Measurements from ENCODE around the gene CNOT6. TPM values are rescaled to one million over a fixed set of nuclear protein-coding genes. Genes with fewer than 3 reads are reported as not detected.
"Not testable (repeated sequence)": the region's sequence is repeated elsewhere in the genome, so short reads cannot be mapped to it uniquely, and the experiment has no call there.

Gene CNOT6
- total RNA-seq (10 to 100 TPM; 16.4 to 17.6 TPM), polyA plus RNA-seq (10 to 100 TPM in 1 of 2 donors, 1 to 10 TPM in 1; 6.2 to 12.0 TPM)
- long read RNA-seq, donor 1, partial matches to known transcripts, result 0 of 5 reads
- long read RNA-seq, donor 1, other reads (novel, unspliced or antisense), result 5 of 5 reads
- long read RNA-seq, donor 2, full-length matches to known transcripts, result 2 of 12 reads
- long read RNA-seq, donor 2, partial matches to known transcripts, result 1 of 12 reads
- long read RNA-seq, donor 2, other reads (novel, unspliced or antisense), result 9 of 12 reads

DNA sequence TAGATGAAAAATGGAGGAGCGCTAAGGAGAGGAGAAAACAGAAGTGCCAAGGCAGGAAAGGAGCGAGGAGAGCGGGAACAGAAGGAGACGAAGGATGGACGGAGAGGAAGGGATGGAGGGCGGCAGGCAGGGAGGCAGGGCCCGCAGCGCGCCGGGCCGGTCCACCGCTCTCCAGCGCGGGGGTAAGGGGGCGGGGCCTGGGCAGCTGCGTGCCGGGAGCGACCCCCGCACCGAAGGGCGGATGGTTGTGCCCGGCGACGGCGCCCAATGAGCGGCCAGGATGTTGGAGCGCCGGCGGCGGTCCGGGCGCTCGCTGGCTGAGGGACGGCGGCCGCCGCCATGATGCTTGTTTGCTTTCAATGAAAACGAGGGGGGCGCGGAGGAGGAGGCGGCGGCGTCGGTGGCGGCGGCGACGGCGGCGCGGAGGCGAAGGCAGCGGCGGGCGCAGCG, at the start of gene CNOT6:
Gene CNOT6 (plus strand): TSS at position 320 of the 450 bp plus-strand sequence. CDS start 34,898 bp downstream, outside the sequence.
- Histone ChIP-seq H3K4me1 (ENCODE audit: control insufficient read depth in 1 of 2, insufficient read depth in 2 of 2, low read length in 2 of 2) (peaks cover 2 to 4% of the 10 kb centered on the region in 2 donors), H3K36me3 (ENCODE audit: control insufficient read depth in 1 of 2, insufficient read depth in 2 of 2, low read length in 1 of 2) (no peaks in the 10 kb centered on the region), H3K9me3 (ENCODE audit: control insufficient read depth, low read length) (no peaks in the 10 kb centered on the region), H3K27ac (ENCODE audit: low read depth in 1 of 2, low read length in 2 of 2) (peak within 1 kb of the TSS; percentile 18 to 94), H3K4me3 (ENCODE audit: low read length in 2 of 2) (peak within 1 kb of the TSS; percentile 88 to 95), H3K27me3 (ENCODE audit: control insufficient read depth in 1 of 2, insufficient read depth in 2 of 2, low read length in 1 of 2) (no peaks in the 10 kb centered on the region)
- DNase-seq, result peak; percentile 95 to 98
- 1% methylated on average over 38 to 56 of the region's 56 CpGs for WGBS, 2 donors
- intact Hi-C loops (cut with DNase I), result loop anchor here in 1 of 2 donors (5.0 kb wide), 2 partner anchors 142 to 202 kb away; partner anchors contain the start of genes GFPT2 and MAPK9
- ATAC-seq (ENCODE audit: low FRiP score), result peak; percentile 100

- H3K27me3 ChIP-seq (ENCODE audit: control insufficient read depth in 1 of 2, insufficient read depth in 2 of 2, low read length in 1 of 2), result no peaks in the 10 kb centered on the region
- no peak overlapping the region for H3K27ac ChIP-seq (ENCODE audit: low read depth in 1 of 2, low read length in 2 of 2)
- ATAC-seq (ENCODE audit: low FRiP score) (no peak), DNase-seq (no peak)
- WGBS, 2 donors, result 74 to 100% methylated on average over 2 of the region's 2 CpGs
- H3K4me1 ChIP-seq (ENCODE audit: control insufficient read depth in 1 of 2, insufficient read depth in 2 of 2, low read length in 2 of 2), result no peaks in the 10 kb centered on the region
- intact Hi-C loops (cut with DNase I), result no loop called here
- no peaks in the 10 kb centered on the region for H3K9me3 ChIP-seq (ENCODE audit: control insufficient read depth, low read length)
- no peaks in the 10 kb centered on the region for H3K36me3 ChIP-seq (ENCODE audit: control insufficient read depth in 1 of 2, insufficient read depth in 2 of 2, low read length in 1 of 2)
- H3K4me3 ChIP-seq (ENCODE audit: low read length in 2 of 2), result no peak overlapping the region
Measured at GRCh38 chr5:180454752-180455151, 39.4 kb upstream of the CNOT6 start.

- no peaks in the 10 kb centered on the region for H3K9me3 ChIP-seq (ENCODE audit: control insufficient read depth, low read length)
- intact Hi-C loops (cut with DNase I), result no loop called here
- no peak overlapping the region for H3K27ac ChIP-seq (ENCODE audit: low read depth in 1 of 2, low read length in 2 of 2)
- WGBS, 2 donors, result 59 to 60% methylated on average over 1 of the region's 1 CpG
- DNase-seq (no peak), ATAC-seq (ENCODE audit: low FRiP score) (no peak)
- no peaks in the 10 kb centered on the region for H3K36me3 ChIP-seq (ENCODE audit: control insufficient read depth in 1 of 2, insufficient read depth in 2 of 2, low read length in 1 of 2)
- H3K27me3 ChIP-seq (ENCODE audit: control insufficient read depth in 1 of 2, insufficient read depth in 2 of 2, low read length in 1 of 2), result no peaks in the 10 kb centered on the region
- H3K4me1 ChIP-seq (ENCODE audit: control insufficient read depth in 1 of 2, insufficient read depth in 2 of 2, low read length in 2 of 2), result no peaks in the 10 kb centered on the region
- H3K4me3 ChIP-seq (ENCODE audit: low read length in 2 of 2), result no peak overlapping the region
Measured at GRCh38 chr5:180455872-180456271, 38.3 kb upstream of the CNOT6 start.

DNA sequence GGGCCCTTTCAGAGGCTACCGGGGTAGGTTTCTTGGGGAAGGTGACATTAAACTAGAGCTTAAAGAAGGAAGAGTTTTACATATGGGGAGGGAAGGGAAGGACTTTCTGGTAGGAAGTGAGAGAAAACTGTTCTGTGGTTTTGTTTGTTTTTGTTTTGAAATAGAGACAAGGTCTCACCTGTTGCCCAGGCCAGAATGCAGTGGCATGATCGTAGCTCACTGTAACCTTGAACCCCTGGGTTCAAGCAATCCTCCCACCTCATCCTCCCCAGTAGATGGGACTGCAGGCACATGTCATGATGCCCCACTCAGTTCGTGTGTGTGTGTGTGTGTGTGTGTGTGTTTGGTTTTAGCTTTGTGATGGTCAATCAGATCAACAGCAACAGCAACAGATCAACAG, 37.4 kb upstream of the CNOT6 start:
- DNase-seq, result peak in 1 of 2 donors; percentile 28
- ATAC-seq (ENCODE audit: low FRiP score), result no peak
- no peaks in the 10 kb centered on the region for H3K9me3 ChIP-seq (ENCODE audit: control insufficient read depth, low read length)
- intact Hi-C loops (cut with DNase I), result no loop called here
- no peaks in the 10 kb centered on the region for H3K36me3 ChIP-seq (ENCODE audit: control insufficient read depth in 1 of 2, insufficient read depth in 2 of 2, low read length in 1 of 2)
- H3K27me3 ChIP-seq (ENCODE audit: control insufficient read depth in 1 of 2, insufficient read depth in 2 of 2, low read length in 1 of 2), result no peaks in the 10 kb centered on the region
- WGBS, 2 donors, result 56 to 59% methylated on average over 3 of the region's 3 CpGs
- no peak overlapping the region for H3K27ac ChIP-seq (ENCODE audit: low read depth in 1 of 2, low read length in 2 of 2)
- no peak overlapping the region for H3K4me3 ChIP-seq (ENCODE audit: low read length in 2 of 2)
- H3K4me1 ChIP-seq (ENCODE audit: control insufficient read depth in 1 of 2, insufficient read depth in 2 of 2, low read length in 2 of 2), result no peaks in the 10 kb centered on the region

- not testable (repeated sequence) for H3K4me1 ChIP-seq (ENCODE audit: control insufficient read depth in 1 of 2, insufficient read depth in 2 of 2, low read length in 2 of 2); H3K4me3 ChIP-seq (ENCODE audit: low read length in 2 of 2); H3K27me3 ChIP-seq (ENCODE audit: control insufficient read depth in 1 of 2, insufficient read depth in 2 of 2, low read length in 1 of 2)
Measured at GRCh38 chr5:180458852-180459673, 35.1 kb upstream of the CNOT6 start.

GRCh38 chr5:180459674-180460142, 34.5 kb upstream of the CNOT6 start:
- peak in 1 of 2 donors; percentile 15 for DNase-seq
- H3K9me3 ChIP-seq (ENCODE audit: control insufficient read depth, low read length); H3K36me3 ChIP-seq (ENCODE audit: control insufficient read depth in 1 of 2, insufficient read depth in 2 of 2, low read length in 1 of 2); ATAC-seq (ENCODE audit: low FRiP score); H3K27me3 ChIP-seq (ENCODE audit: control insufficient read depth in 1 of 2, insufficient read depth in 2 of 2, low read length in 1 of 2); H3K27ac ChIP-seq (ENCODE audit: low read depth in 1 of 2, low read length in 2 of 2); intact Hi-C loops (cut with DNase I); H3K4me3 ChIP-seq (ENCODE audit: low read length in 2 of 2); H3K4me1 ChIP-seq (ENCODE audit: control insufficient read depth in 1 of 2, insufficient read depth in 2 of 2, low read length in 2 of 2): not testable (repeated sequence)
- 91 to 93% methylated on average over 14 of the region's 14 CpGs for WGBS, 2 donors

More at GRCh38 chr5:180458852-180459673, 35.1 kb upstream of the CNOT6 start:
- WGBS, 2 donors, result 91 to 97% methylated on average over 31 to 61 of the region's 61 CpGs
- ATAC-seq (ENCODE audit: low FRiP score); H3K27ac ChIP-seq (ENCODE audit: low read depth in 1 of 2, low read length in 2 of 2); intact Hi-C loops (cut with DNase I); H3K36me3 ChIP-seq (ENCODE audit: control insufficient read depth in 1 of 2, insufficient read depth in 2 of 2, low read length in 1 of 2); H3K9me3 ChIP-seq (ENCODE audit: control insufficient read depth, low read length): not testable (repeated sequence)
- DNase-seq, result peak in 1 of 2 donors; percentile 59

DNA sequence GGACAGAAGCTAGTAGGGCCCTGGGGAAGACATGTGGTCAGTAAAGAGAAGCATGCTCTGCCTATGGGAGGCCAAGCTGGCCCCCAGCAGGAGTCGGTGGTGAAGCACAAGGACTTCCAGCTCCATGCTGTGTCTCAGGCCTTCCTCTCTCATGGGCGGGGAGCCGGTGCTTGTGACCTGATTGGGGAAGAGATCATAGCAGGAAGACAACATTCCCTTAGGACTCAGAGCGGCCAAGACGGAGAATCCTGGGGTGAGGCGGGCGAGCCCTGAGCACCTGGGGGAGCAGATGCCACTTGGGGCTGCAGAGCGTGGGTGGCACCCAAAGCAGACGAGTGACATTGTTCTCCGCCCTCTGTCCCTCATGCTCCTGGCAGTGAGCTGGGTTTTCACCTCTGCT, 33.3 kb upstream of the CNOT6 start:
- Histone ChIP-seq H3K4me3 (ENCODE audit: low read length in 2 of 2) (no peak overlapping the region), H3K9me3 (ENCODE audit: control insufficient read depth, low read length) (peaks cover 1% of the 10 kb centered on the region), H3K27ac (ENCODE audit: low read depth in 1 of 2, low read length in 2 of 2) (no peak overlapping the region), H3K4me1 (ENCODE audit: control insufficient read depth in 1 of 2, insufficient read depth in 2 of 2, low read length in 2 of 2) (no peaks in the 10 kb centered on the region), H3K36me3 (ENCODE audit: control insufficient read depth in 1 of 2, insufficient read depth in 2 of 2, low read length in 1 of 2) (no peaks in the 10 kb centered on the region), H3K27me3 (ENCODE audit: control insufficient read depth in 1 of 2, insufficient read depth in 2 of 2, low read length in 1 of 2) (no peaks in the 10 kb centered on the region)
- peak in 1 of 2 donors; percentile 69 for DNase-seq
- no peak for ATAC-seq (ENCODE audit: low FRiP score)
- intact Hi-C loops (cut with DNase I), result no loop called here
- 92 to 94% methylated on average over 10 of the region's 10 CpGs for WGBS, 2 donors

- DNase-seq (peak in 1 of 2 donors; percentile 36), ATAC-seq (ENCODE audit: low FRiP score) (no peak)
- Histone ChIP-seq H3K4me1 (ENCODE audit: control insufficient read depth in 1 of 2, insufficient read depth in 2 of 2, low read length in 2 of 2) (no peaks in the 10 kb centered on the region), H3K27ac (ENCODE audit: low read depth in 1 of 2, low read length in 2 of 2) (no peak overlapping the region), H3K4me3 (ENCODE audit: low read length in 2 of 2) (no peak overlapping the region), H3K36me3 (ENCODE audit: control insufficient read depth in 1 of 2, insufficient read depth in 2 of 2, low read length in 1 of 2) (no peaks in the 10 kb centered on the region), H3K27me3 (ENCODE audit: control insufficient read depth in 1 of 2, insufficient read depth in 2 of 2, low read length in 1 of 2) (no peaks in the 10 kb centered on the region), H3K9me3 (ENCODE audit: control insufficient read depth, low read length) (peaks cover 1% of the 10 kb centered on the region)
- intact Hi-C loops (cut with DNase I), result no loop called here
- WGBS, 2 donors, result 73 to 78% methylated on average over 9 of the region's 9 CpGs
Measured at GRCh38 chr5:180461303-180461702, 32.9 kb upstream of the CNOT6 start.
